ENCODE data around the gene ZNF555.

Gene ZNF555

DNA sequence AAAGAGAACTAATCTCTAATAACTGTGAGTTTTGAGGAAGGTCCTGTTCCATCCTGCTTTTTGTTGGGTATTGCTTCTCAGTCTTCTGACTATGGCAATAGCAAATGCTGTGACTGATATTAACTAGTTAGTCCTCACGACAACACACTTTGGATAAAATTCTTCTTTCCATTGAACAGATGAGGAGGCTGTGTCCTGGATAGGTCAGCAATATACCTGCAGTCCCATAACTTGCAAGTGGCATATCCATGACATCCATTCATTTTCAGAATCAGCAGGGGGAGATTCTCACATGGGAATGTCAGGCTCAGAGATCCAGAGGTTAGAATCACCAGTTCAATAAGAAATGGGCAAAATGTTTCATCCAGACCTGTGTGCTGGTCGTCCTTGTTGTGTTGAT lies 14.3 kb upstream of the ZNF555 start:
- no peak for DNase-seq

DNA sequence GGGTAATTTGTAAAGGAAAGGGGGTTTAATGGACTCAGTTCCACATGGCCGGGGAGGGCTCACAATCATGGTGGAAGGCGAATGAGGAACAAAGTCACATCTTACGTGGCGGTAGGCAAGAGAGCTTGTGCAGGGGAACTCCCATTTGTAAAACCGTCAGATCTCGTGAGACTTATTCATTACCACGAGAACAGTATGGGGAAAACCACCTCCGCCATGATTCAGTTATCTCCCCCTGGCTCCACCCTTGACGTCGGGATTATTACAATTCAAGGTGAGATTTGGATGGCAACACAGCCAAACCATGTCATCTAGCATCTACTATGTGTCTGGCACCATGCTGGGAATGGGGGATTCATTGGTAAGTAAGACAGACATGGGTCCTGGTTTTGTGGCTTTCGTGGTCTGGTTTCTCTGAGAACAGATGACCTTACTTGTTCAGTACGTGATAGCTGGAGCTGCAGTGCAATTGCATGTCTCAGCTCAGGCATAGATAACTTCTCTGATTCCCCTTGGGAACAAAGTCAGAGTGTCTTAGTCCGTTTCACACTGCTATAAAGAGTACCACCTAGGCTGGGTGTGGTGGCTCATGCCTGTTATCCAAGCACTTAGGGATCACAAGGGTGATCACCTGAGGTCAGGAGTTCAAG lies 13.3 kb upstream of the ZNF555 start:
- no peak for DNase-seq

DNA sequence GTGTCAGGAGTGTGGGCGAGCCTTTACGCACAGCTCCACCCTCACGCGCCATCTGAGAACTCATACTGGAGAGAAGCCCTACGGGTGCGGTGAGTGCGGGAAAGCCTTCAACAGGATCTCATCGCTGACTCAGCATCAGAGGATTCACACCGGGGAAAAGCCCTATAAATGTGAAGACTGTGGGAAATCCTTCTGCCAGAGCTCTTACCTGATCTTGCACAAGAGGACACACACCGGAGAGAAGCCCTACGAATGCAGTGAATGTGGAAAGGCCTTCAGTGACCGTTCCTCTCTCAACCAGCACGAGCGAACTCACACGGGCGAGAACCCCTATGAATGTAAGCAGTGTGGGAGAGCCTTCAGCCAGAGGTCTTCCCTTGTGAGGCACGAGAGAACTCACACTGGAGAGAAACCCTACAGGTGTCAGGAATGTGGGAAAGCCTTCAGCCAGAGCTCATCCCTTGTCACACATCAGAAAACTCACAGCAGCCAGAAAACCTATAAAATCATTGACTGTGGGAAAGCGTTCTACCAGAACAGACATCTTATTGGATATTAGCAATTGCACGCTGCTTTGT lies 6.9 kb upstream of the ZNF555 start:
- DNase-seq = no peak

DNA sequence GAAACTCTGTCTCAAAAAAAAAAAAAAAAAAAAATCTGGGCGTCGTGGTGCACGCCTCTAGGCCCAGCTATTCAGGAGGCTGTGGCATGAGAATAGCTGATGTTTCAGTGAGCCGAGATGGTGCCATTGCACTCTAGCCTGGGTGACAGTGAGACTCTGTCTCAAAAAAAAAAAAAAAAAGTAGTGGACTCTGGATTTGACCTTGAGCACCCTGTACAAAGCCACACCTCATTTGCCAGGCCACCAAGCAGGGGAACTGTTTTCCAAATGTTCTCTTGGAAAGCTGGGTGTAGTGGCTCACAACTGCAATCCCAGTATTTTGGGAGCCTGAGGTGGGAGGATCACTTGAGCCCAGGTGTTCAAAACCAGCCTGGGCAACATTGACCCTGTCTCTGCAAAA lies 3.8 kb upstream of the ZNF555 start:
- no peak for DNase-seq

DNA sequence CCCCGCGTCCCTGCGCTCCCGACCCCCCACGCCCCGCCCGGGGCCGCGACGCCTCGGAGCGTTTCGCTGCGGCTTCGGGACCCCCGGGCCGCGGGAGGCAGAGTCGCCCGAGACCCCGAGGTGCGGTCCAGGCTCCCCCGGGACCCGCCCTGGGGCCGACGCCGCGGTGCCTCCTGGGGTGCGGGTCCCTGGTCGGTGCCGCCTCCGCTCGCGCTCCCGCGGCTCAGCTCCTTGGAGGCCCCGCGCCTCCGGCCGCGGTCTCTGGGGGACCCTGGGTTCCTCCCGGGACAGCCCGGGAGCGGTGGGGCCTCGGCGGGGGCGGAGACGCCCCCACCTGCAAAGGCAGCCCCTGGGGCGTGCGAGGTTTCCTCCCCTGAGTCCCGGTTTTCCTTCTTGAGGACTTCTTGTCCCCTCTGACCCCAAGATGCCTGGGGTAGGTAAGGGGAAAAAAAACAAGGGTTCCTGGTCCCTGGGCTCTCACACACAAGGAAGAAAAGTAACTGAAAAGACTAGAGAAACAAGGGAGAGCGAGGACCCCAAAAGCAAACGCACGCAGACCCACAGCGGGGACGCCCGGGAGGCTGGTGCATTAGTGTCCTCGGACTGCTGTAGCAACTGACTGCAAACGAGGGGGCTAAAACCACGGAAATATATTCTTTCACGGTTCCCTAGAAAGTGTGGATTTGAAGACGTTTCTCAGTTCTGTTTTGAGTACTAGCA lies 740 bp downstream of the ZNF555 start:
- DNase-seq = no peak

DNA sequence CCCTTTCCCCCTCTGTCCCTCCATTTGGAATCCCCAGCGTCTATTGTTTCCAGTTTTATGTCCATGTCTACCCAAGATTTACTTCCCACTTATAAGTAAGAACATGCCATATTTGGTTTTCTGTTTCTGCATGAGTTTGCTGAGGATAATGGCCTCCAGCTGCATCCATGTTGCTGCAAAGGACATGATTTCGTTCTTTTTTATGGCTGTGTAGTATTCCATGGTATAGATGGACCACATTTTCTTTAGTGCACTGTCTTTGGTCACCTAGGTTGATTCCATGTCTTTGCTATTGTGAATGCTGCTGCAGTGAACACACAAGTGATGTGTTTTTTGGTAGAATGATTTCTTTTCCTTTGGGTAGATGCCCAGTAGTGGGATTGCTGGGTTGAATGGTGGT lies 3.8 kb downstream of the ZNF555 start:
- DNase-seq = no peak

DNA sequence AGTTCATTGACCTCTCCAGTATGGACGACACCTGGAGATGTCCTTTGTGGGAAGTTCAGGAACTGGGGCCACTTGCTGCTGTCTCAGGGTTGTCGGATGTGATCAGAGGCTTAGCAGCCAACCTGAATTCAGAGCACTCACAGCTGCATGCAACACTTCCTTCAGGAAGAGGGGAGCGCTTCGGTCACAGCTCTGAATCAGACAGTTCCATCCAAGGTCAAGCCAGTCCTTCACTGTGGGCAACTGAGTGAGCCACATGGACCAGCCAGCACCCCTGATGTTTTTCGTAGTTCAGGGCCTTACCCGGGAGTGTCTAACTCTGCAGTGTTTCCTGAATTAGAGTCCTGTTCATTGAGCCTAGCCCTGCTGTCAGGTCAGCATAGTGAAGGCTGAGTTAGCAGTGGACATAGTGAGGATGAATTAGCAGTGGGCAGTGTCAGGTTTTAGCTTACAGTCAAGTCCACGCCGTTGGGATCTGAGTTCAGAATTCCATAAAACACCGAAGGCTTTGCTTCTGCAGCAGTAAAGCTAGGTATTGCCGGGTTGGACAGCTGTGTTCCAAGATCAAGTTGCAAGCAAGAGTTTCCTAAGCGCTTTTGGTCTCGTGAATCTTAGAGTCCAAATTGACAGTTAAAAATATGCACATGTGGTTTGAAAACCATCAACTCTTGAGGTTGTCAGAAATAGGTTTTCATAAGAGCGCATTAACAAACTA lies 5.1 kb downstream of the ZNF555 start:
- DNase-seq = no peak

DNA sequence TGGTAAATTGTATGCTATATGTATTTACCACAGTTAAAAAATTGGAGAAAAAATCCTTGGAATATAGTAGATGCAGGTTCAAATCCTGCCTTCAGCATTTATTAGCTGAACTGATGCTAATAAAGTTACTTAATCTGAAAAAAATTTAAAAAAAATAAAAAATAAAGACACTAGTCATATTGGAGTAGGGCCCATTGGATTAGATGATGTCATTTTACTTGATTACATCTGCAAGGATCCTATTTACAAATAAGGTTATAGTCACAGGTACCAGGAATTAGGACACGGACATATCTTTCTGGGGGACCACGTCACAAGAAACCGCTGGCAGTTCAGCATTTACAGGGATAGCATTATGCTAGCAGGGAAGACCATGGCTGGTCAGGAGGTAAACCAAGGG lies 6.2 kb downstream of the ZNF555 start:
- no peak for DNase-seq

DNA sequence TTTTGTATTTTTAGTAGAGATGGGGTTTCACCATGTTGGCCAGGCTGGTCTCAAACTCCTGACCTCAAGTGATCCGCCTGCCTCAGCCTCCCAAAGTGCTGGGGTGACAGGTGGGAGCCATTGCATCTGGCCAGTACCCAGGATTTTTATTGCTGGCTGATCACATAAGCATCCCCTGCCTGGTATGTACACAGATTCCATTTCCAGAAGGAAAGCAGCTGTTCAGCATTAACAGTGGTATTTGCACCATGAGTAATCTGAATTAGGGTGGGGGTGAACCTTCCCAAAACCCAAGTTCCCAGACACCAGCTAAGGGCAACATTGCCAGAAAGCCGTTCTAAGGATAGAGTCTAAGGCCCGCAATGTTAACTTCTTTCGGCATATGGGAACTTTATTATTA lies 7.3 kb downstream of the ZNF555 start:
- DNase-seq = no peak

DNA sequence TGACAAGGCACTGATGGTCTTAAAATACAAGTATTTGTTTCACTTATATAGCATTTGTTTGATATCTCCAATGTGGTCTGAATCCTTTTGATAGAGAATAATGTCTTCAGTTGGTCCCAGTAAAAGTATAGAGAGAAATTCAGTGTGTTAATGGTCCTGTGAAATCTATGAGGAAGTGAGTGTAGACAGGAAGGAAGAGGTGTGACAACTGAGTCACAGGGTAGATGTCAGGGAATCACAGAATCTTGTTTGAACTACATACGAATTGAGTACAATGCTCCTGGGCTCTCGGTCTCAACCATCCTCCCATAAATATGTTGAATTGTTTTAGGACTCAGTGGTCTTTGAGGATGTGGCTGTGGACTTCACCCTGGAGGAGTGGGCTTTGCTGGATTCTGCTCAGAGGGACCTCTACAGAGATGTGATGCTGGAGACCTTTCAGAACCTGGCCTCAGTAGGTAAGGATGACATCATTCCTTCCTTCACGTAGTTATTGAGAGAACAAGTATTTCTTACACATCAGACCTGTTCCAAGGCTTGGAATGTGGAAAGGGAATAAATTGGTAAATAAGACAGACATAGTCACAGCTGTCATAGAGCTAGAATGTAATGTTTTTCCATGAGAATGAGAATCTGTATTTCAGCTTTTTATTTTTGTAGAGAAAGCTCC lies 9.1 kb downstream of the ZNF555 start:
- no peak for DNase-seq

DNA sequence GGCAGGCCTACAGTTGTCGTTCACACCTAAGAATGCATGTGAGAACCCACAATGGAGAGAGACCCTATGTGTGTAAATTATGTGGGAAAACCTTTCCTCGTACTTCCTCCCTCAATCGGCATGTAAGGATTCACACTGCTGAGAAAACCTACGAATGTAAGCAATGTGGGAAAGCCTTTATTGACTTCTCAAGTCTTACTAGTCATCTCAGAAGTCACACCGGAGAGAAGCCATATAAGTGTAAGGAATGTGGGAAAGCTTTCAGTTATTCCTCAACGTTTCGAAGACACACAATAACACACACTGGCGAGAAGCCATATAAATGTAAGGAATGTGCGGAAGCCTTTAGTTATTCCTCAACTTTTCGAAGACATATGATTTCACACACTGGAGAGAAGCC lies 11.3 kb downstream of the ZNF555 start:
- DNase-seq = no peak

DNA sequence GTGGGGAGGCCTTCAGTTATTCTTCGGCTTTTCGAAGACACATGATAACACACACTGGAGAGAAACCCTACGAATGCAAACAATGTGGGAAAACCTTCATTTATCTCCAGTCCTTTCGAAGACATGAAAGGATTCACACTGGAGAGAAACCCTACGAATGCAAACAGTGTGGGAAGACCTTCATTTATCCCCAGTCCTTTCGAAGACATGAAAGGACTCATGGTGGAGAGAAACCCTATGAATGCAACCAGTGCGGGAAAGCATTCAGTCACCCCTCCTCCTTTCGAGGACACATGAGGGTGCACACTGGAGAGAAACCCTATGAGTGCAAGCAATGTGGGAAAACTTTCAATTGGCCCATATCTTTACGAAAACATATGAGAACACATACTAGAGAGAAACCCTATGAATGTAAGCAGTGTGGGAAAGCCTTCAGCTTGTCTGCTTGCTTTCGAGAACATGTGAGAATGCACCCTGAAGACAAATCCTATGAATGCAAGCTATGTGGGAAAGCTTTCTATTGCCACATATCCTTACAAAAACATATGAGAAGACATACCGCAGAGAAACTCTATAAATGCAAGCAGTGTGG lies 11.8 kb downstream of the ZNF555 start:
- no peak for DNase-seq

DNA sequence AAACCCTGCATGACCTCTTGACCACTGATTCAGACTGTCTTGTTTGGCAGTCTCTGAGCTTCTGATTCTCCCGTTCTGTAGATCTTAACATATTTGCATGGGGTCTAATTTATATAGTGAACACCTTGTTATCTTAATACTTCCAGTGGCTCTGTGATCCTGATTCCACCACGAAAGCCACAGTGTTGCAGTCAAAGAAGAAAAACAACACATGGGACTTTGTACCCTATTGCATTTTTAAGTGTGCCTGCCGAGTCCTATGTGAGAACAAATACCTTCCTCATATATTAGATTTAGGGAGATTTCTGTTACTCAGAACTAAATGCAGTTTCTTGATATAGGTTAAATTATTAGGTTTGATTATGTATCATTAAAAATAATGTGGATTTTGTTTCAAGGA lies 13.6 kb downstream of the ZNF555 start:
- DNase-seq = no peak

DNA sequence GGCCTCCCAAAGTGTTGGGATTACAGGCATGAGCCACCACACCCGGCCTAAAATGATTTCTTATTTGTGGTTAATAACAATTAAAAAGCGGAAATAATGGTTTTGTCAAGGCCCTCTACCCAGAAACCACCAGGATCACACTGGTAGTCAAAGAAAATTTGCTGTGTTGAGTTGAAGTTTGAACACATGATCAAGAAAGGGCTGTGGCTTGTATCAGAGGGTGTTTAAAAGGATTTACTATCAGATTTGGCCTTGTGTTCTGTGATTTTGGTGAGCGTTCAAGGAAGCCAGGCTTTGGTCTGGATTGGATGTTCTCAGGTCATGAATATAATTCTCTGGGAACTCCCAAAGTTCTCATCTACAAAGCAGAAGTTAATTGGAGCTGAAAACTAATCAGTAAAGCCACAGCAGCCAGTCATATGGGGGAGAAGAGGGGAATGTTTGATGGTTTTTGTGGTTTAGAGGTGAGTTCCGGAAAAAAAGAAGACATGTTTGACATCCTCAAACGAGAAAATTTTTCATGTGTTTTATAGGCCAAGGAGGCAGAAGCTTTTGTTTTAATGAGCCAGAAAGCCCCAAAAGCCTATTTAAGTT lies 15.3 kb downstream of the ZNF555 start:
- DNase-seq = no peak

DNA sequence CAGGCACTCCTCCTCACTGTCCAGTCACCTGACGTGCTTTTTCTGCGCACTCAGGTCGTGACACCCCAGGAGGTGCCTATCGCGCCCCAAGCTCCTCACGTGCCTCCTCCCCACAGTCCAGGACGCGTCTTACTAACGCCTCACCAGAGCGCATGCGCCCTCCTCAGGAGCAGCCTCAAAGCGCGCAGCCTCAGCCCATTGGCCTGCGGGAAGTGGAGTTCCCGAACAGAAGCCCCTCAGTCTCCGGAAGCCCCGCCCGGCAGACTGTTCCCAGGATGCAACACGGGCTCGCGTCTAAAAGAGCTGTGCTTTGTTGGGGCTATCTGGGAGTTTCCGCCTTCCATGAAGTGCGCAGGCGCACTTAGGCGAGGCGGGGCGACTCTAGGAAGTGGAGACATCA lies 17.6 kb downstream of the ZNF555 start:
- no peak for DNase-seq

DNA sequence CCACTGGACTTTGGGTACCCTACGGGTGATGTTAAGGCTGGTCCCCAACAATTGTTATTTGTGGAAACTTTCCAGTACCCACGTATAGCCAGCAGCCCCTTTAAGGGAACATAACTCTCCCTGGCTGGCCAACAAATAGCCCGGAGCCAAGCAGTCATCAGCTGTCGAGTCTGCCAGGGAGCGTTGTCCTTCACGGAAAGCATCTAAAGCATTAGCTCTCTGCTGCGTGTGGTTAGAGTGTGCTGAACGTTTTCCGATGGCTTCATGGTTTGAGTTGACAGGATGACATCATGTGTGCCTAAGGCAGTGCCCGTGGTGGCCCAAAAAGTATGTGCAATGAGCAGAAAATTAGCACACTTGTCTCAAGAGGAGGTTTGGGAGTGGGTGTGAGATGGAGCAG lies 22.5 kb downstream of the ZNF555 start:
- no peak for DNase-seq

DNA sequence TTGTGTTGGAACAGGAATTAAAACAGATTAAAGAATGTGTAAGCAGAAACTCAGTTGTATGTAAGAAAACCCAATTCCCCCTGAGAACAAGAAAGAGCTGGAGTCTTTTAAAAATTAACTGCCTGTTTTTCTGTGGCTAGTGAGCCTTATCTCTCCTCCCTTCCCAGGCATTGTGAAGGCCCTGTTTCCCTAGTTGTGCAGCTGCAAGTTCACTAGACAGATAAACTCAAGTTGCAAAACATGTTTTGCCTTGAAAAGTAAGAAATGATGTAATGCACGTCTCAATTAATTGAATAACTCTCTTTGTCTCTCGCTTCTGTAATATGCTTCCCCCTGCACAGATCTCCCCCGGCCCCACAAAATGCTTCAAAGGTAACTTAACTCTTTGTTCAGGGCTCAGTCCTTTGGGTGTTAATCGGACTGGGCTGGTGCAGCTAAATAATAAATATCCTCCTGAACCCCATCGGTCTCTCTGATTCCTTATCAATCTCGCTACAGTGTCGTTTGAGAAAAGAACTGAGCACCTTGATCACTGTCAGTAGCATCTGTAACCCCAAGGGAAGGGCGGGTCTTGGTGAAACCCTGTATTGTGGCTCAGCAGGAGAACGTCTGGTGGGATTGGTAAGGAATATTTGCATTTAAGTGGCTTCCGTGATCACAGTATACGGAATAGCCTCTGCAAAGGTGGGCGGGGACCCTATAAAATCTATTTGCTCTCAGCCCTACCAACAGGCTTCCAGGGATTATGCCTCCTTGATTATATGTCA lies 24.2 kb downstream of the ZNF555 start:
- no peak for DNase-seq

DNA sequence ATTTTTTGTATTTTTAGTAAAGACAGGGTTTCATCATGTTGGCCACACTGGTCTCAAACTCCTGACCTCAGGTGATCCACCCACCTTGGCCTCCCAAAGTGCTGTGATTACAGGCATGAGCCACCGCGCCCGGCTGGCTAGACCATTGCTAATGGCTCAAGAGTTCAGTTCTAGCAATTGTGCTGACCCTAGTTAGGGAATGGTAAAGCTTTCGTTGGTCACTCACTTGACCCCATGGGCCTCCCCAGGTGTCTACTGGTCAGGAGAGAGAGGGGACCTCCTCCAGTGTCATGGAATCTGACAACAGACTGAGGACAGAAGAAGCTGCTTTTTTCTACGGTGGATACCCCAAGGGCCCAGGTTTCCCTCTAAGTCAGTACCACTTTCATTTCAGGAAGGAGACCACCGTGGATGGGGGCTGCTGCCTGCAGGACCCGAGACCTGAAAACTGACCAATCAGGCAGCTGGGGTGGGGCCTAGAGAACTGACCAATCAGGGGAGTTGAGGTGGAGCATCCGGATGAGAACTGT lies 25.3 kb downstream of the ZNF555 start:
- no peak for DNase-seq

DNA sequence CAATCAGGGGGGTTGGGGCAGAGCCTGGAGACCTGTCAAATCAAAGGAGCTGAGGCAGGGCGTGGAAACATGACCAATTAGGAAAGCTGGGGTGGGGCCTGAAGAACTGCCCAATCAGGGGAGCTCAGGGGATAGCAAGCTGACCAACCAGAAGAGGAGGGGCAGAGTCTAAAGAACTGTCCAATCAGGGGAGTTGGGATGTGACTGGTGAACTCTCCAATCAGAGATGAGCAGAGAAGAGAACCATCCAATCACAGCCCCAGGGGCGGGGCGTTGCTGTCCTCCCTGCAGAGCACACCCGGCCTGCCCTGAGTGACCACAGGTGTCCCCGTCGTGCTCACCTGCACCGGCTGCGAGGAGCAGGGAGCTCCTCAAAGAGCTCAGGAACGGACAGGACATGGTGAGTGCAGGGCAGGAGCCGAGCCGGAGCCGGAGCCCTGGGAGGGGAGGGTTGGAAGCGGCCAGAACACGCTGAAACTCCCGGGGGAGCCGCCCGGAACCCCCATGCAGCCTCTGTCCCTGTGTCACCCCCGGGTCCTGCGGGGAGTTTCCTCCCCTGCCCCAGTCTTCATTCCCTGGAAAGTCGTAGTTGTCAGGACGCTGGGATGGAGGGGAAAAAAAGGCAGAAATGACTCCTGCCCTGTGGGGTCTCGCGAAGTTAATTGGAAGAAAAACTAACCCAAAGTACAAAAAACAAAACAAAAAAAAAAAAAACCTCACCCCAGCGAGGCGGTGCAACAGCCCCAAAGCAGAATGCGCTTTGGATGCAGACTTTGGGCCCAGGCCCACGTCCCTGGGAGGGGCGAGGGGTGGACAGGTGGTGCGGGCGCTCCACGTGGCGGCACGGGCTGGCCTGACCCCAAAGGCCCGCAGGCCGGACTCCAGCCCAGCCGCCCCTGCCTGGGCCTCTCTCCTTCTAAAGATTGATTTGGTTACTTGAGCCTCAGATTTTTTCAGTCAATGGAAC lies 26.0 kb downstream of the ZNF555 start, which contains the start of gene ZNF556:
TSS of gene ZNF556 (plus strand) at position 311 of the 967 bp plus-strand sequence. CDS start at position 398, 87 bp downstream.
- DNase-seq = peak; percentile 29

DNA sequence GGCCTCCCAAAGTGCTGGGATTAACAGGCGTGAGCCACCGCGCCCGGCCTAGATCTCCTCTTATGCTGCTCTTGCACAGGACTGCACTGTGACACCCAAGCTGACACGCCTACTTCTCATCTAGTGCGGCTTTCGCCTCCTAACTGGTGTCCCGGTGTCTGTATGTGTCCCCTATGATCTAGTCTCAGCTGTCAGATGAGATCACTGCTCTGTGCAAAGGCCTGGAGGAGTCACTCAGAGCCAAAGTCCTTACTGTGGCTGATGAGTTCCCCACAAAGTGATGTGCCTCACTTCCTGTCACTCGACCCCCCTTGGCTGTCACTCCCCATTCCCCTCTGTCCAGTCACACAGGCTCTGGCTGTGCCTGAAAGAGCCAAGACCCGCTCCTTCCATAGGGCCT lies 28.3 kb downstream of the ZNF555 start:
- no peak for DNase-seq
